HG03064 (cell line): ENCODE measurements around the gene UNG.

Experiments used
- ATAC-seq: cut with Tn5 transposase; IDR thresholded peaks from one replicate; pipeline ENCODE4 v1.9.1; 2021; ENCODE audit warnings: low read depth; ENCODE audit not compliant: unreplicated experiment

UNG gene

DNA sequence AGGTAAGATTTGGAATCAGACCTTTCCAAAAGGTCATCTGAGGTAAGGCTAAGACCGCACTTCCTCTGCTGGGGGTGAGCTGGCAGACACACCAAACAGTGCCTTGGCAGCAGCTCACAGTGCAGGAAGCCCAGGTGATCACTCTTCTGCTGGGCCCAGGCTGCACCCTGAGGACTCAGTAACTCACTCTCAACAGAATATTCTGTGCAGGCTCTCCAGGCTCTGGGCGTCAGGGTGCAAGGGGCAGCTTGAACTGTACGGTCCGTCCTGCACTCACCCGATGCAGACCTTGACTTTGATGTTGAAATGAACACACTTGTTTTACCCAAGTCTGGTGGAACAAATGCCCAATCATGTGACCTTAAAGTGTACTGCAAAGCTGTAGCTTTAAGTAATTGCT, 10.1 kb upstream of the UNG start:
- no peak for ATAC-seq

GRCh38 chr12:109088818-109089217, 8.6 kb upstream of the UNG start:
- ATAC-seq: no peak

DNA sequence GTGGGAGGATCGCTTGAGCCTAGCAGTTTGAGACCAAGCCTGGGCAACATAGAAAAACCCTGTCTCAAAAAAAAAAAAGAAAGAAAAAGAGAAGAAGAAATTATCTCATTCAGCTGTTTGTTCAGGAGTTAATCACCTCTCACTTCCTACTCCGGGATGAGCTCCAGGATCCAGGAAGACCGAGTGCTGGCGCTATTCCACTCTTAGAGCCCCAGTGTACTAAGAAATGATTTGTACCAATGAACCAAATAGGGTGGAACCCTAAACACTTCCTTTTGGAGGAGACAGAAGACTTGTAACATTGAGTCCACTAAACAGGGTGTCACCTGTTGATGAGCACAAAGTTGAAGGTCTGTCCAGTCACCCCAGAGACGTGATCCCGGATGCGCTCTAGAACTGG, 7.7 kb upstream of the UNG start:
- no peak for ATAC-seq

DNA sequence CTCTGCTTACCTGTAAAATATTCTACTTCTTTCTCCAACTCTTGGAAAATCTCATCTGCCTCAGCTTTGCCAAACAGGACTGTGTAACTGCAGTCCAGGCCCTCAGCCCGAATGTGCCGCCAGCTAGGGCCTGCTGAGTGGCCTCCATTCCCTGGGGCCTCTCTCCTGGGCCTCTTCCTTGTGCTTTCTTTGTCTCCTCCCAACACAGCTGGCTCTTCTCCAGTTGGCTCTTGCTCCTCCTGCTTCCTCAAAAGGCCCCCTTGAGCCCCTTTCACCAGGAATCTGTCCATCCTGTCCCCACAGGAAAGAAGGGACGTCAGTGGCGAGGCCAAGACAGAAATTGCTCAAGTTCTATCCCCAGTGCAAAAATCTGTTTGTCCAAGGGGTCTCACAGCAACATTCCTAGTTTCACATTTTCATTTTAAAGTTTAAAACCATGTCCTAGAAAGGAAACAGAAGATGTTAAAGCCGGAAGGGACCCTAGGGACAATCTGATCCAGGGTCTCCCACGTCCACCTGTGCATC, 4.8 kb upstream of the UNG start:
- no peak for ATAC-seq

DNA sequence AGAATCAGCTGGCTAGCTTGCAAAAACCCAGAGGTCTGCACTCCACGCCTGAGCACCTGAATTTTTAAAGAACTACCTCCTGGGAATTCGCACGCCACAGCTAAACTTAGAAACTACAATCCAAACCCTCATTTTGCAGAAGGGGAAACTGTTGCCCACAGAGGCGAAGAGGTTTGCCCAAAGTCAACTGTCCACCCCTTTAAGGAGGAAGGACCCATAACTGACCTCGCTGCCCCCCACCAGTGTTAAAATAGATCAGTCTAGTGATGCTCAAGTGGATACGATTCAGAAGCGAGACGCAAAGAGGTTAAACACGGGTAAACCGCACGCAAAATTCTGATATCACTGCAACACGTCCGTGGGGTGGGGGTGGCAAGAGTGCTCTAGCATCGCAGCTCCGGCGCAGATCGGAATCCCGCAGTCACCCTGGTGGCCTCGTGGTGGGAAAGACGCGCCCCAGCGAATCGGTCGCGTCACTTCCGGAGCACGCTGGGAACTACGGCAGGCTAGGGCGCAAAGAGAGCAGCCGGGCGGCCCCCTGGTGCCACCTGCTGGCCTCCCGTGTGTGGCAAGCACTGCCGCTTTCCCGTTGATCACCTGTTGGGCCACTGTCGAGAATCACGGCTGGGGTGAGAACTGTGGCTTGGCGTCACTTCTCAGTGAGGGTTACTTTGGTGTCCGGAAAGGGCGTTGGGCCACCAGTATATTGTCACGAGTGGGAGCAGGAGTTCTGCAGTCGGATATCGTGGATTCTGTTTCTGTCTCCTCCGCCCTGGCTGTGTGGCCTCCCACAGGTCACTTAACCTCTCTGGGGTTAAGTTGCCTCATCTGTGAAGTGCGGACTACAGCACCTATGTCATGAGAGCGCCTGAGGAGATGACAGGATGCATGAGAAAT, 4.1 kb upstream of the UNG start, which contains the start of gene ALKBH2:
Gene ALKBH2 (minus strand): TSS at position 451 of the 897 bp plus-strand sequence. CDS start 686 bp downstream, outside the sequence.
- peak; percentile 38 for ATAC-seq

- no peak for ATAC-seq
Measured at GRCh38 chr12:109097140-109097434, 310 bp upstream of the UNG start.

DNA sequence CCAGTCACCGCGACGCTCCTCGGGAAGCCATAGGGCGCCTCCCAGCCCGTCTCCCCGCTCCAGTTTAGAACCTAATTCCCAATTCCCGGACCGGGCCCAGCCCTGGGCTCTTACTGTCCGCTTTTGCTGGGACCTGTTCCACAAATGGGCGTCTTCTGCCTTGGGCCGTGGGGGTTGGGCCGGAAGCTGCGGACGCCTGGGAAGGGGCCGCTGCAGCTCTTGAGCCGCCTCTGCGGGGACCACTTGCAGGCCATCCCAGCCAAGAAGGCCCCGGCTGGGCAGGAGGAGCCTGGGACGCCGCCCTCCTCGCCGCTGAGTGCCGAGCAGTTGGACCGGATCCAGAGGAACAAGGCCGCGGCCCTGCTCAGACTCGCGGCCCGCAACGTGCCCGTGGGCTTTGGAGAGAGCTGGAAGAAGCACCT, 797 bp downstream of the UNG start:
- peak; percentile 36 for ATAC-seq

DNA sequence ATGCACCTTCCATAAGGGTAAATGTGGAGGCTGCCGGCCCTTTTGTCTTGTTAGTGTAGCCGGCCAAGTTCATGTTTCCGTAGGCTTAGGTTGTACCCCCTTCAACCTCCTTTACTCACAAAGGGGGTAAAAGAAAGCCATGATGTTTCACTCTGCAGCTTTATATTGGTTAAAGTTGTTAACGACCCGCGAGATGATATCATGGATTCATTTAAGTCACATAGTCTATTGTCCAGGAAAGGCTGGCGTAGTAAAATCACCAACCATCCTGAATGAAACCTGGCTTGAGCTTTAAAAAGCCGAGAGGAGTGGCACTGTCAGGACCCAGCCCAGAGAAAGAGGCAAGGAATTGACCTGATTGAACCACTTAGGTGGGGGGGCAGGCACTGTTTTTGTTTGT, 1.3 kb downstream of the UNG start:
- ATAC-seq: no peak

DNA sequence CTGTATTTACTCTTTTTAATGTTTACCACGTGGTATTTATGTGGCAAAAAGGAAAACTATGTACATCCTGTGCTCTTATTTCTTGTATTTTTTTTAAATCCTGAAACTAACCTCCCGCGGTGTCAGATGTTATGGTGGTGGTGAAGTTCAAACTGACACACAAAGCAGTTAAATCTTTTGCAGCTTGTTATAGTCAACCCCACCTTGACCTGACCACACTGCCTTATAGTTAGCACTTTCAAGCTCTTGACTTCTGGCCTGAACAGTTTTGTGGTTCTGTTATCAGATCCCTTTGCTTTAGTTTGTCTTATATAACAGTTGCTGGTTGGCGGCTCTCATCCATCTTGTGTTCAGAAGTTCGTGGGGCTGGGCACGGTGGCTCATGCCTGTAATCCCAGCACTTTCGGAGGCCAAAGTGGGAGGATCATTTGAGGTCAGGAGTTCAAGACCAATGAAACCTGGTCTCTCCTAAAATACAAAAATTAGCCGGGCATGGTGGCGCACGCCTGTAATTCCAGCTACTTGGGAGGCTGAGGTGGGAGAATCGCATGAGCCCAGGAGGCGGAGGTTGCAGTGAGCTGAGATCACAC, 2.1 kb downstream of the UNG start:
- ATAC-seq: no peak

DNA sequence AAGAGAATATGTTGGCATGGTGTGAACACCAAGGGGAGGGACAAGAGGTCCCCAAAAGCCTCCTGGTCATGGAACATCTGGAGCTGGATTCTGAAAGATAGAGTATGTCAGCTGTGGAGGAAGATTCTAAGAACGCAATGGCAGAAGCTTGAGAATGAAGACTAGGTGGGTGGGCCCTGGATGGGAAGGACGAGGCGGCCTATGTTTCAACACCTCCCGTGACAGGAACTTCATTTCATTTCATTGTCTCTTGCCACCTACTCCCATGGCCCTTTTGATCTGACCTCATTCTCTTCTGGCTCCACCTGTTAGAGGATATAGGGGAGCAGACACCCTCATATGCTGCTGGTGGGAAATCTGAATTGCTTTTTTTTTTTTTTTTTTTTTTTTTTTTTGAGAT, 3.3 kb downstream of the UNG start:
- no peak for ATAC-seq

DNA sequence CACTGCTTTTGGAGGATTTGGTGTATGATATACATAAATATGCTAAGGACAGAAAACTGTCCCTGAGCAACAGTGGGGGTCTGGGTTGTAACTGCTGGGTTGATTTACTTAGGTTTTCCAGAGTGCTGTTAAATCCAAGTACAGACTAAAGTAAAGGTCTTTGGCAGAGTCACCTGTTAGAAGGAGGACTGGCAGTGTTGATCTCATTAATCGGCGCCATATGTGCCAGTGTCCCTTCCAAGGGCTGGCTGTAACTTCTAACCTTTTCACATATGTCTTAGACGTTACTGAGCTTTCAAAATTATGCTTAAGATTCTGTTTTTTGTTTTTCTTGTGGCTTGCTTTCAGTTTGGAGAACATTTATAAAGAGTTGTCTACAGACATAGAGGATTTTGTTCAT, 5.1 kb downstream of the UNG start:
- ATAC-seq: no peak

GRCh38 chr12:109105176-109105575, 7.8 kb downstream of the UNG start:
- ATAC-seq: no peak

GRCh38 chr12:109109746-109110350, 12.5 kb downstream of the UNG start:
- ATAC-seq: no peak

- ATAC-seq: no peak
Measured at GRCh38 chr12:109110988-109111495, 13.6 kb downstream of the UNG start.

DNA sequence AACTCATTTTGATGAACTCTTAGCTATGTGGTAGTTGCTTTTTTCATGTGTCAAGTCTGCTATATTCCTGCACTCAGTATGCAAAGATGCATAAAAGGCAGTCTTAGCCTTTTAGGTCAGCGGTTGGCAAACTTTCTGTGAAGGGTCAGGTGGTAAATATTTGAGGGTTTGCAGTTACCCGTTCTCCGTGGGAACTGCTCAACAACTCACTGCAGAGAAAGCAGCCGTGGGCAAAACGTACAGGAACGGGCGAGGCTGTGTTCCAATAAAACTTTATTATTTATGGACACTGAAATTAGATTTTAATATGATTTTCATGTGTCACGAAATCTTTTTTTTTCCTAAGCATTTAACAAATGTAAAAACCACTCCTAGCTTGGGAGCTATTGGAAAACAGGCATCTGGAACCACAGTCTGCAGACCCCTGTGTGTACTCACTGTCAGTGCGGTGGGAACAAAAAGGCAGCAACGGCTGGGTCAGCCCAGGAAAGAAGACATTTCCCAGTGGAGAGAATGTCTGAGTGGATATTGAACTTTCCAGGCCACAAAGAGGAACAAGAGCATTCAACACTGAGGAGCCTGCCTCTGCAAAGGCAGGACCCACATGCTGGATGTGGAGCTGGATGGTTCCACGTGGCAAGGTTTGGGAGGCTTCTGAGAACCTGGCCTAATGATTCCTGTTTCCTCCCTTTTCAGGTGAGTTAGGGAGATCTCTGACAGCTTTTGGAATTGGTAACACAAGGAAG, 15.5 kb downstream of the UNG start:
- ATAC-seq: no peak

DNA sequence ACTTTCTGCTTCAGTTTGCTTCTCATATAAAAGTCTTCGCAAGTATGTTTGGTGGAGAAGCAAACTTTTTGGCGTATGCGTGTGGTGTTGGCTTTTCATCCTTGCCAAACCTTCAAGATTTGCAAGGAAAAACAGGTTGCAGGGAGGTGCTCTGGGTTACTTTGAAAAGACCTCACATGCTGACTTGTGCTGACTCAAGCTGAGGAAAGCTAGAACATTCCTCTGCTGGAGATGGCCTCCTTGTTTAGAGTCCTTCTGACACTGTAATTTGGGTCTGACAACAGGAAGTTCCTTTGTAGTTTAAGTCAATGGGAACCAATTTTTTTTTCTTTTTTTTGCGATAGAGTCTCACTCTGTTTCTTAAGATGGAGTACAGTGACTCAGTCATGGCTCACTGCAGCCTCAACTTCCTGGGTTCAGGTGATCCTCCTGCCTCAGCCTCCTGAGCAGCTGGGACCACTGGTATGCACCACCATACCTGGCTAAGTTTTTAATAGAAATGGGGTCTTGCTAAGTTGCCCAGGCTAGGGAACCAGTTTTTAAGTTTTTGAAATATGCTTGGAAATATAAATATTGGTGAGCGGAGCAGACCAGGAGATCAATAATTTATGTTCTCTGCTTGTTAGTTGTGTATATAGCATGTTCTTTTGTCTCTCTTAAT, 16.4 kb downstream of the UNG start:
- ATAC-seq: no peak

DNA sequence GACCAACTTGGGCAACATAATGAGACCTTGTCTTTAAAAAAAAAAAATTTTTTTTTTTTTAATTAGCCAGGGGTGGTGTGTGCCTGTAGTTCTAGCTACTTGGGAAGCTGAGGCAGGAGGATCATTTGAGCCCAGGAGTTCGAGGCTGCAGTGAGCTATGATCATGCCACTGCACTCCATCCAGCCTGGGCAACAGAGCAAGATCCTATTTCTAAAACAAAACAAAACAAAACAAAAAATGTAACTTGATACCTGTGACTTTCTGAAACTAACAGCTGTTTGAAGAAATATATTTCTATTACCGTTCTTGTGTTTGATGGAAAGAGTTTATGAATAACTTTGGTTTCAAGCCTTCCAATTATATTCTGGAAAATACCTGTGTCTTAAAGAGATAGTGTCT, 17.2 kb downstream of the UNG start:
- ATAC-seq: no peak

DNA sequence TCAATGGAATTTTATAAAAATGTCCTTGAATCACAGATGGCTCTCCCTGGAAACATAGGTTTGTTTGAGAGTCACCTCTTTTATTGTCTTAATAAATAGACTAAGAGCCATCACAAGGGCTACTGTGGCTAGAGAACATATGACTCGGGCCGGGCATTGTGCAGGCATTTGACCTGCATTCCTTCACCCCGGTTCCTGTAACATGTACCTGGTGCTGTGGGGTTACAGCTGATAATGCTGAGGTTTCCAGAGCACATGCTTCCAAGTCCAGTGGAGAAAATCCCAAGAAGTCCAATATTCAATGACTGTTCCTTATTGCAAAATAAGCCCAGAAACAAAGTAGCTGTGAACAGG, 18.0 kb downstream of the UNG start:
- ATAC-seq: no peak

- ATAC-seq: no peak
Measured at GRCh38 chr12:109115758-109116610, 18.6 kb downstream of the UNG start, which contains the start of gene ACACB. ACACB (plus strand) TSS chr12:109116587; CDS start chr12:109139406, 22,819 bp downstream.
